Limb (tissue), 2 donors: ENCODE data around the gene SCNN1G.

Experiments used
- DNase-seq, 2 donors: peaks; one replicate each; pipeline ENCODE4 v3.0.0-alpha.2; 2016; ENCODE audit errors: extremely low spot score in 2 of 2

The SCNN1G gene

GRCh38 chr16:23152386-23153178 is 30.0 kb upstream of the SCNN1G start:
- DNase-seq = no peak

GRCh38 chr16:23155445-23156049 is 27.0 kb upstream of the SCNN1G start:
- DNase-seq = no peak

GRCh38 chr16:23156110-23156509 is 26.4 kb upstream of the SCNN1G start:
- no peak for DNase-seq

GRCh38 chr16:23156946-23157460 is 25.5 kb upstream of the SCNN1G start:
- DNase-seq = no peak

- no peak for DNase-seq
Observed at GRCh38 chr16:23158114-23158513, 24.4 kb upstream of the SCNN1G start.

GRCh38 chr16:23160082-23160481 is 22.5 kb upstream of the SCNN1G start:
- no peak for DNase-seq

GRCh38 chr16:23160574-23160973 is 22.0 kb upstream of the SCNN1G start:
- DNase-seq = no peak

- DNase-seq = no peak
Observed at GRCh38 chr16:23163921-23164320, 18.6 kb upstream of the SCNN1G start.

GRCh38 chr16:23164736-23165135 is 17.8 kb upstream of the SCNN1G start:
- DNase-seq = no peak

GRCh38 chr16:23172583-23172982 is 10.0 kb upstream of the SCNN1G start:
- DNase-seq = no peak

- DNase-seq = no peak
Observed at GRCh38 chr16:23172994-23173393, 9.6 kb upstream of the SCNN1G start.

- DNase-seq = no peak
Observed at GRCh38 chr16:23174622-23175021, 7.9 kb upstream of the SCNN1G start.

- no peak for DNase-seq
Observed at GRCh38 chr16:23175651-23176050, 6.9 kb upstream of the SCNN1G start.

GRCh38 chr16:23181506-23181905 is 1.0 kb upstream of the SCNN1G start:
- DNase-seq = no peak

- peak; percentile 24 to 82 for DNase-seq
Observed at GRCh38 chr16:23182206-23182678, 303 bp upstream of the SCNN1G start.

- DNase-seq = no peak
Observed at GRCh38 chr16:23183543-23183862, 958 bp downstream of the SCNN1G start.

GRCh38 chr16:23185656-23186055 is 3.1 kb downstream of the SCNN1G start:
- no peak for DNase-seq

GRCh38 chr16:23186171-23186570 is 3.6 kb downstream of the SCNN1G start:
- no peak for DNase-seq

- no peak for DNase-seq
Observed at GRCh38 chr16:23187341-23187740, 4.8 kb downstream of the SCNN1G start.

- DNase-seq = no peak
Observed at GRCh38 chr16:23188911-23189310, 6.4 kb downstream of the SCNN1G start.

- DNase-seq = no peak
Observed at GRCh38 chr16:23194497-23195221, 12.1 kb downstream of the SCNN1G start.

- no peak for DNase-seq
Observed at GRCh38 chr16:23195366-23195978, 12.9 kb downstream of the SCNN1G start.
